HG03064 (cell line): Measurements from ENCODE around the gene NELFA.

ENCODE experiments used
- ATAC-seq: cut with Tn5 transposase; IDR thresholded peaks from one replicate; pipeline ENCODE4 v1.9.1; 2021; ENCODE audit warnings: low read depth; ENCODE audit not compliant: unreplicated experiment

NELFA gene

GRCh38 chr4:1983846-1984405, 24.8 kb downstream of the NELFA start:
- no peak for ATAC-seq

GRCh38 chr4:1983053-1983845, 25.5 kb downstream of the NELFA start:
- ATAC-seq: no peak

DNA sequence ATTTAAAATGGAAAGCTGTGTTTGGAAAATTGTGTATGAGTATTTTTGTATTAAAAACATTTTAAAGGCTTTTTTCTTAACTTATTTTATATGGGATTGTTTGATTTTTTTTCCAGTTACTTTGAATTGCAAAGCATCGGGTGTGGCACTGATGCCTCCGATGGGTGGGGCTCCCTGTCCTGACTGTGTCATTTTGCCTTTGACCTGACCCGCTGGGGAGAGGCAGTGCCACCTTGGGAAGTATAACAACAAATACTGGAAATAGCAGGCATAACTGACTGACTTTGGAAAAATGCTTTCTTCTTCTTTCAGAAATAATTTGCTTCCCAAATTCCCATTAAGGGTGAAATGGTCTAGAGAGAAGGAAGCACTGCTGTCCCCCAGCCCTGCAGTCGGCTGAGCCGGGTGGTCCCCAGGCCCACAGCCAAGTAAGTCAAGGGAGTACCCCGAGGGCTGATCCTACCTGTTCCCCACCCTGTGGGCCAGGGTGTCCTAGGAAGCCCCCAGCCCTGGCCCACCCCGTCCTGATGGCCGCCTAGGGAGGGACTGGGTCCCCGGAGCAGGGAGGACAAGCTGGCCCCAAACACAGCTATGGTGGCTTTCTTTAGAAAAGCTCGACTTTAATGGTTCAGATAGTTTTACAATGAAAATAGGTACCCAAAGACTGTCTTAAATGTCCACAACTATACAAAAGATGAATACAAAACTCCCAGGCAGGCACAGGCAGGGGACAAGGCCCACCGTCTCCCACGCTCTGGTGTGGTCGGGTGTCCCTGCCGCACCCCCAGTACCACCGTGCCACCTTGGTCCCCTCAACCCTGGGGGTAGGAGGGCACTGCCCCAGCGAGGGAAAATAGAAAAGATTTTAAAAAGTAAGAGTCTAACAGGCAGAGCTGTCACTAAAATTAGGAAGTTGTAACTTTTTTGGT, 26.4 kb downstream of the NELFA start:
- ATAC-seq: no peak

GRCh38 chr4:1981251-1982058, 27.3 kb downstream of the NELFA start:
- no peak for ATAC-seq

DNA sequence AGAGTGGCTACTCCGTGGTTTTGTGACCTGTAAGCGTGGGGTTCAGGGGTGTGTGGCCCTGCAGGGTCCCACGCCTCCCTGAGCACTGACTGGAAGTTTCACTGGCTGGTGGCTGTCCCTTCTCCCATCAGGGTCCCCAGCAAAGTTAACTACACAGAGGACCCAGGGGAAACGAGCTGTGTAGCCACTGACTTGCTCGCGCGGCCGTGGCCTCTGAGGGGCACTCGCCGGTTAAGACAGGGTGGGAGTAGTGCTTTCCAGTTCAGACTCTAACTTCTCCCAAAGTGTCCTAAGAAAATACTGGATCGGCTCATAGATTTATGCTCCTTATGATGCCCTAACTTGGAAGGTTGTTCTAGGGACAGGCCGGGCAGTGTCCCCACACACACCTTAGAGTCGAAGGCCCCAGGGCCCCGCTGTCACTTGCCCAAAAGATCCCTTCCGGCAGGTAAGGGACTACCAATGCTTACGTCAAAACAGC, 28.2 kb downstream of the NELFA start:
- no peak for ATAC-seq

- no peak for ATAC-seq
Observed at GRCh38 chr4:1979477-1980196, 29.1 kb downstream of the NELFA start.

- ATAC-seq: no peak
Observed at GRCh38 chr4:1978741-1979476, 29.9 kb downstream of the NELFA start.

DNA sequence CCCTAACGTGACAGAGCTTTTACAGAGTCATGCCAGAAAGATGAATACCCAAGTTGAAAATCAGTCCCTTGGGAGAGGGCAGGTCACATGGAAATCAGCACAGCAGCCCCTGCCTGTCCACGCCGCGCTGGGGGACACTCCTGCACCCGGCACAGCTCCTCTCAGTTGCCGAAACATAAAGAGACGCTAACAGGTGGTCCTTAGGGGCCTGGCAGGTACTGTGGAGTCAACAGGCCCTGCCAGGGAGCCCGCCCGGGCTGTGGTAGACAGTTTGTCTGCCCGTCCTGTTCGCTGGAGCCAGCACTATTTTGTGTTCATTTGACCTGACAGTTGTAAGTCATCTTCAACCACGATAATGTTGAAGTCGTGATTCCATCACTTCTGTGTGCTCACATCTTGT, 30.5 kb downstream of the NELFA start:
- no peak for ATAC-seq

GRCh38 chr4:1976416-1977352, 32.1 kb downstream of the NELFA start:
- ATAC-seq: no peak

- ATAC-seq: no peak
Observed at GRCh38 chr4:1975880-1976279, 32.9 kb downstream of the NELFA start.

- no peak for ATAC-seq
Observed at GRCh38 chr4:1975391-1975801, 33.4 kb downstream of the NELFA start.

DNA sequence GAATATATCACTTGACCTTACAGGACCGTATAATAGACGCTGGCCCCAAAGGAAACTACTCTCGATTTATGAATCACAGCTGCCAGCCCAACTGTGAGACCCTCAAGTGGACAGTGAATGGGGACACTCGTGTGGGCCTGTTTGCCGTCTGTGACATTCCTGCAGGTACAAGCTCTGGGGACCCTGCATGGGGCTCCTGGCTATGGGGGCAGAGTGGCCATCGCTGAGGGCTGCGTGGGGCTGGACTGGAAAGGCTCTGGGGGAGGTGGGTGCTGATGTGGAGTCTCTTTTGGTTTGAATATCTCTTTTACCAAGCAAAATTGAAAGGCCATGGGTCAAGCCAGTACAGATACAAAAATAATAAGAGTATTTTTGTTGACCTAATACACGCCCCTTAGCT, 33.9 kb downstream of the NELFA start:
- ATAC-seq: no peak

GRCh38 chr4:1973661-1974060, 35.1 kb downstream of the NELFA start:
- ATAC-seq: no peak

DNA sequence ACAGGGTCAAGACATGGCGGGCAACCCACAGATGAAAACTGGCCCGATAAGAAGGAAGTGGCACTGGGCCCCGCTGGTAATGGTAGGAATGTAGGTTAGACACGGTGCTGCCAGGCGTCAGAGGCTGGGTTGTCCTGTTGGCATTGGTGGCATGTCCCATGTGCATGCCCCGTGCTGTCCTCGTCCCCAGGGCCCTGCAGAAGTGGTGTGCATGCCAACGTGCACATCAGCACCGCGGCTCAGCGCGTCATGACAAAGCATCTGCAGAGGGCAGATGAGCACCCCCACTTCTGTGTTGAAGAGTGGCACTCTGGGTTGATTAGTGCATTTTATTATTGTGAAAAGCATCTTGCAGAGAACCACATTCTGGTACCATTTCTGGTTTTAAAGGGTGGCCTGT, 35.6 kb downstream of the NELFA start:
- no peak for ATAC-seq

- ATAC-seq: no peak
Observed at GRCh38 chr4:1972414-1972813, 36.4 kb downstream of the NELFA start.

- ATAC-seq: no peak
Observed at GRCh38 chr4:1971456-1972200, 37.1 kb downstream of the NELFA start.

DNA sequence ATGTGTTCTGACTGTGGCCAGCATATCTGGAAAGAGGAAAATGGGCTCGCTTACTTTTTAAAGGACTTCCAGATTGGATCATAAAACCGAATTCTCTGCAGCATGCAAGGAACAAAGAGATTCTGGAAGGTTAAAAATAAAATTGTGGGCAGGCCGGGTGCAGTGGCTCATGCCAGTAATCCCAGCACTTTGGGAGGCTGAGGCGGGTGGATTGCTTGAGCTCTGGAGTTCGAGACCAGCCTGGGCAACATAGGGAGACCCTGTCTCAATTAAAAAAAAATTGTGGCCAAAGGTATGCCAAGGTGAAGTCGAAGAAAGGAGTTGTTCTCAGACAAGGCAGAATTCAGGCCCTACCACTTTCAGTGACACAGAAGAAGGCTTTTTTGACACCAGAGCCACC, 37.8 kb downstream of the NELFA start:
- no peak for ATAC-seq
